HG02571 (cell line): ENCODE measurements around the gene KCNQ5.

Experiments used
- ATAC-seq: cut with Tn5 transposase; IDR thresholded peaks from one replicate; pipeline ENCODE4 v1.9.1; 2021; ENCODE audit warnings: mild to moderate bottlenecking, moderate library complexity; ENCODE audit not compliant: unreplicated experiment

The KCNQ5 gene

GRCh38 chr6:72835749-72836148 lies 213.9 kb downstream of the KCNQ5 start:
- ATAC-seq, result no peak

DNA sequence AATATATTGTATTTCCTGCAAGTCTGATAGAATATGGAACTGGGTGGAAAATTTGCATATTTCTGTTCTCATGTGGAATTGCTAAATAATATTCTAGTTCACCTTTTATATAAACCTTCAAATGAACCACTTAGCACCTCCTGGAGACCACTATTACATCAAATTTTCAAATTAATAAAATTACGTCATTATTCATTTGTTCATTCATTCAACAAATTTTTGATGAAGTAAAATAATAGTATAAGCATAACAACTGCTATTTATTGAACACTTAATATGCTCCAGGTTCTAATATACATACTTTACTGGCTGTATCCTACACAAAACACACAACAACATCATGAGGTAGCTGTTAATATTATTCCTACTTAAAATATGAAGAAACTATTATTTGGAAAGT lies 215.1 kb downstream of the KCNQ5 start:
- ATAC-seq, result no peak

- ATAC-seq, result no peak
Observed at GRCh38 chr6:72841195-72841594, 219.3 kb downstream of the KCNQ5 start.

GRCh38 chr6:72842140-72842539 lies 220.3 kb downstream of the KCNQ5 start:
- ATAC-seq, result no peak

GRCh38 chr6:72844614-72845013 lies 222.8 kb downstream of the KCNQ5 start:
- no peak for ATAC-seq

GRCh38 chr6:72849346-72849745 lies 227.5 kb downstream of the KCNQ5 start:
- no peak for ATAC-seq

- no peak for ATAC-seq
Observed at GRCh38 chr6:72850040-72850439, 228.2 kb downstream of the KCNQ5 start.

DNA sequence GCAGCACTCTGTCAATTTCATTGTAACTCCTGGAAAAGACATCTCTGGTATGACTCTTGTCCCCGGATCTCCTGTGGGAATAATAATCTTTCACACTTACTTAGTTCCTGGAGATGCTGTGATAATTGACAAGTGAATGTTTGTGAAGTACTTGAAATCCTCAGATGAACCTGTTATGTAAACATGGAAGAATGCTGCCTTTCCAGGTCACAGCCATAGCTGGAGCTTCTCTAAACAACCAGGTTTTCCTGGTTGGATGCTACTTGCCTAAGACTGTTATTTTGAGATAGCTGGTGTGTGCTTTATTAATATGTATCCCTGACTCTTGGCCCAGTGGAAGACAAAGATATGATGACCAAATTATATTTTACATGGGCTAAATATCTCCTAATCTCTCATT lies 228.6 kb downstream of the KCNQ5 start:
- no peak for ATAC-seq

- ATAC-seq, result no peak
Observed at GRCh38 chr6:72855471-72855870, 233.6 kb downstream of the KCNQ5 start.

- no peak for ATAC-seq
Observed at GRCh38 chr6:72856801-72857200, 234.9 kb downstream of the KCNQ5 start.

DNA sequence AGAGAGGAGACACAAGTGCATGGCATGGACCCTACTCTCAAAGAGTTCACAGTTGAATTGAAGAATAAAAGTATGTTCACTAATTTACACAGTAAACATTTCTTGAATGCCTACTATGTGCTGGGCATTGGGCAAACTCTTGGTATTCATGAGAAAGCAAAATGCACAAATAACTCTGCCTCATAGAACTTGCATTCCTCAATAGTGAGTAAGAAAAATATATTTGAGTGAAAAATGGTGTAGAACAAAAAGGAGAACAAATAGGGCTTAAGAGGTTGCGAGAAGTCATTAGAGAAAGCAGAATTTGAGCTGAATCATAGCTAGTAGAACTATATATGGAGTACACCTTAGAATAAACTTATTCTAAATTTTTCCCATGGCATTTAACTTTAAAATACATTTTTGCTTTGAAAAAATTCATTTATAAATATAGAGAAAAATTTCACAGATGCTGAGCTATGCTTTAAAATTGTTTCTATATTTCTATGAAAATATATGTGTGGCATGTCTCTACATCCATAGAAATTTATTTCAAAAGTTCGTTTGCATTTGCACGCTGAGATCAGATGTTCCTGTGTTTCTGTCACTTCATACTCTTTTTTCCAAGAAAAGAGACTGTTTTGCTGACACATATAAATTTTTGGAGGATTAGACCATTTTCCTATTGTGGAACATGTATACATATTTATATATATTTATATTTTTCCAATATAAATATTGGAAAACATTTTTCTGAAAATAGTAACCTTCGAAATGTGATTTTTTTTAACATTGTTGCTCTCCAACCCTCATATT lies 236.1 kb downstream of the KCNQ5 start:
- no peak for ATAC-seq

DNA sequence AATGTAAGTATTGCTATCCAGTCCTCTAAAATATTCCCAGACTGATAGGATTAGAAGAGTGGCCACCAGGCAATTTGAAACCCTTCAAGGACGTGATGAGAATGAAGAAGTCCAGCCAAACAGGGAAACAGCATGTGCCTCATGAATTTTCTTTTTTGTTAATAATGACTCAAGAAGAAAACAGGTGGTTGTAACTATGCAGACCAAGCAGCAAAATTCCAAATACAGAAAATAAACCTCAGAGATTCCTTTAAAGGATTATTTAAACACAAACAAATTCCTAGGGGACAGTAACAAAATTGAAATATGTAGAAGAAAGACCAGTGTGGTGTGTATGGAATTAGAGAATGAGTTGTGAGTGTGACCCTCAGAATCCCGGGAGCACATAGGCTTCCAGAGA lies 239.2 kb downstream of the KCNQ5 start:
- ATAC-seq, result no peak

DNA sequence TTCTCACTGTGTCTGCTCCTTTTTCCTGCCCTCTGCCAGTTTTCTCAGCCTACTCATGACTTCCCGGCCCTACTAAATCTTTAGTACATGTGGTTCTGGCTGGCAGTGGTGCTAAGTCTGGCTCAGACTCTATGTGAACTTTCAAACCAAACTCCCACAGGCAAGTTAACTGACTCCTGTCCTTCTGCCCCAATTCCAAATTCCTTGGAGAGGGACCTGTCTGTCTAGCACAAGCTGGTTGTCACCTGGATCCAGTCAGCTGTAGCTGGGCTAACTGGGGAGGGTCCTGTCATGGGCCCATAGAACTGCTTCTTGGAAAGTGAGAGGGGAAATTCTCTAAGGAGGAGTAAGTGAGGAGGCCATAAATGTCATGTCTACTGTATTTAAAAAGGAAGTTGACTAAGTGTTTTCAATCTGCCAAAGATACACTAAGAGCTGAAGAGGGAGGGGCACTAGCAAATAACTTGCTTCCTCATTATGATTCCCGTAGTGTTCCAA lies 240.1 kb downstream of the KCNQ5 start:
- ATAC-seq, result no peak

GRCh38 chr6:72863131-72863530 lies 241.3 kb downstream of the KCNQ5 start:
- no peak for ATAC-seq

DNA sequence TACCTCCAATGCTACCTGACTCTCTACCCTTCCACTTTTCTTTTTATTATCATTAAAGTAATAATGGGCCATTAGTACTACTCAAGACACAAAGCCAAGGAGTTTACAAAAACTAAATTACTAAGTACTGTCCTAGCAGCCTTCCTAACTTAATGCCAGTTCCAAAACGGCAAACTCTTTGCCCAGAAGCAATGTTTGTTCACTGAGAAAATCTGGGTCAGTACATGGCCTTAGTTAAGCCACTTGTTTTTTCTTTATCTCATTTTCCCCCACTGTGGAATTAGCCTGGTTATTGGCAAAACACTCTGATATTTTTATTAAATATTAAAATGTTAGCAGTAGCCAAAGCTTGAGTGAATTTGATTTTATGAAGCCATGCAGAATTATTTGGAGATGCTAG lies 242.4 kb downstream of the KCNQ5 start:
- no peak for ATAC-seq

DNA sequence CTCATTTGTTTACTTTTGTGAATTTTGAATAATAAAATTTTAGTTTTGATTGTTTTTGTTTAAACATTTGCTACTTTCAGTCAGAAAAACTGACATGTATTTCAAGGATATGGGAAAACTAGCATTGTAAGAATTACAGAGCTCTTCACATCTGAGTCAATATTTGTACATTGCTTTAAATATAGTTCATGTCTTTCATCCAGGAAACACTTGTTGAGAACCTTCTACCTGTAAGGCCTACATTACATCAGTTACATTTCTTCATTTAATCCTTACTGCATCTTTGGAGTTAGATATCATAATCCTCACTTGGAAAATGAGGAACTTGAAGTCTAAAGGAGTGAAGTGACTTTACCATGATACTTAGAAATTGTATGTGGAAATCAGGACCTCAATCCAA lies 242.9 kb downstream of the KCNQ5 start:
- ATAC-seq, result no peak

DNA sequence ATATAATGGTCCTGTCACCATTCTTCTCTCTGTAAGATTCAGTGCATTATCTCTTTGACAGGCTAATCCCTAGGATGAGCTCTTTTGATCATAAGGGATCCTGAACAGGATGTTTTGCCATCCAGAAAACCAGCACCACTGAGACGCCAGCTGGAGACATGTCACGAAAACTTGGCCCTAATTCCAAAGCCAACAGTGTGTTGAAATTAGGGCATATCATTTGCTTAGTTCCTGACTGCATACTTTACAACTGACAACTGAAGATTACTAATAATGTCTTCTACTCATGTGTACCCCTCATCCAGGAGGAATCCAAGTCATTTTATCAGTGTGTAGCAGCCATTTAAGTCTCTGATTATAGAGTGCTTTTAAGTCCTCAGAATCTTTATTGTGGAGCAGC lies 243.6 kb downstream of the KCNQ5 start:
- ATAC-seq, result no peak

DNA sequence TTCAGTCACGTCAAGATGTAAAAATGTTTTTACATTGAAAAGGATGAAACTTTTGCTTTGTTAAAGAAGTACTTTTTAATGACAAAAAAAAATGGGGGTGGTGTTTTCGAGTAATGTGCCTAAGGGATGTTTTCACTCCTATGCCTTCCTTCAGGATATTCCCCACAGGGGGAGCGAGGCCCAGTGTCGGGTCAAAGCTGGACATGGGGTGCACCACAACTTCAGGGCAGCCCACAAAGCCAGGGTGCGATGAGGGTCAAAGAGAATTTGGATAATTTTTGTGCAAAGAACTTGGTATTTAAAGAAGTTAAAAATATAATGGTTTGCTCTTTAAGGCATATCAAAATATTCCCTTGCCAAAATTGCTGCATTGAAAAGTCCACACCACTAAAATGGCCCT lies 247.8 kb downstream of the KCNQ5 start:
- no peak for ATAC-seq

DNA sequence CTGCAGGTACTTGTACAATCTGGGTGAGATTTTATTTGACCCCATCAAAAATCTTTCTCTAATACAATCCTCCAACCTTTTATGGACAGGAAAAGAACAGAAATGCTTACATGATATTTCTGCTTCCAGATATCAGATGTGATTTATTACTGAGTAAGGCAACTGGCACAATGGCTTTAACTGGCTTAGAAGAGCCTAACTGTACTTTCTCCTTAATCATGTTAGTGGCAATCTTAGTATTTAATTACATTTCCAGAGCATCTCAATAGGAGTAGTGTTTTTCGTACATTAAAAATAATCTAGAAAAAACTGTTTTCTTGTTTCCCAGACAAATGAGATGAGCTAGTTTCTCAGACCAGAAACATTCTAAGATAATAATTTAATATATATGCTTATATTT lies 251.6 kb downstream of the KCNQ5 start:
- no peak for ATAC-seq

GRCh38 chr6:72876256-72876655 lies 254.4 kb downstream of the KCNQ5 start:
- no peak for ATAC-seq

- ATAC-seq, result no peak
Observed at GRCh38 chr6:72886170-72886569, 264.3 kb downstream of the KCNQ5 start.

DNA sequence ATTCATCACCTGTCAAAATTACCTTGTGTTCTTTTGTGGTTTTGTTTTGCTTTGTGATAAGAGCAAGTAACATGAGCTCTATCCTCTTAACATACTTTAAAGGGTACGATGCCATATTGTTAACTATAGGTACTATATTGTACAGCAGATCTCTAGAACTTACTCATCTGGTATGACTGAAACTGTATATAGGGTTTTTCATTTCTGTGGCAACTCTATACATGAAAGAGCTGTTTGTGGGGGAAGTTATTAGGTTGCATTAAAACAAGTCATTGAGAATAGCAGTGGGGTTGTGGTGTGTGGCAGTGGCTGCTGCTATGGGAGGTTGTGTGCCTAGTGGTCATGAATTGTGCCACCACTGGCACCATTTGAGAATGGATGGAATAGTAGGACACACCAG lies 268.4 kb downstream of the KCNQ5 start:
- no peak for ATAC-seq

- no peak for ATAC-seq
Observed at GRCh38 chr6:72890671-72891070, 268.8 kb downstream of the KCNQ5 start.
